ENCODE results near the gene STK11.

The STK11 gene

GRCh38 chr19:1216756-1217155, 11.2 kb downstream of the STK11 start:
- DNase-seq = no peak
- Histone ChIP-seq H3K27ac (peak overlapping the region; percentile 91 to 94), H3K4me1 (peaks cover 9 to 89% (median 79%) of the 10 kb centered on the region in 4 donors), H3K4me3 (no peak overlapping the region), H3K36me3 (peaks cover 7 to 21% (median 20%) of the 10 kb centered on the region in 3 donors), H3K27me3 (no peaks in the 10 kb centered on the region), H3K9me3 (no peaks in the 10 kb centered on the region)
- TF ChIP-seq CTCF (IDR thresholded peaks at IDR 0.05) = no peak
- intact Hi-C loops (cut with DNase I; ENCODE audit: low total_unique reads) = no loop called here

GRCh38 chr19:1217366-1217765, 11.8 kb downstream of the STK11 start:
- intact Hi-C loops (cut with DNase I; ENCODE audit: low total_unique reads) = no loop called here
- H3K4me3 ChIP-seq = no peak overlapping the region
- no peak for DNase-seq
- H3K4me1 ChIP-seq = peaks cover 9 to 93% (median 79%) of the 10 kb centered on the region in 4 donors
- H3K36me3 ChIP-seq = peaks cover 12 to 27% (median 20%) of the 10 kb centered on the region in 3 donors
- no peak for TF ChIP-seq CTCF (IDR thresholded peaks at IDR 0.05)
- H3K27ac ChIP-seq = peak overlapping the region; percentile 91 to 94
- no peaks in the 10 kb centered on the region for H3K27me3 ChIP-seq
- no peaks in the 10 kb centered on the region for H3K9me3 ChIP-seq

DNA sequence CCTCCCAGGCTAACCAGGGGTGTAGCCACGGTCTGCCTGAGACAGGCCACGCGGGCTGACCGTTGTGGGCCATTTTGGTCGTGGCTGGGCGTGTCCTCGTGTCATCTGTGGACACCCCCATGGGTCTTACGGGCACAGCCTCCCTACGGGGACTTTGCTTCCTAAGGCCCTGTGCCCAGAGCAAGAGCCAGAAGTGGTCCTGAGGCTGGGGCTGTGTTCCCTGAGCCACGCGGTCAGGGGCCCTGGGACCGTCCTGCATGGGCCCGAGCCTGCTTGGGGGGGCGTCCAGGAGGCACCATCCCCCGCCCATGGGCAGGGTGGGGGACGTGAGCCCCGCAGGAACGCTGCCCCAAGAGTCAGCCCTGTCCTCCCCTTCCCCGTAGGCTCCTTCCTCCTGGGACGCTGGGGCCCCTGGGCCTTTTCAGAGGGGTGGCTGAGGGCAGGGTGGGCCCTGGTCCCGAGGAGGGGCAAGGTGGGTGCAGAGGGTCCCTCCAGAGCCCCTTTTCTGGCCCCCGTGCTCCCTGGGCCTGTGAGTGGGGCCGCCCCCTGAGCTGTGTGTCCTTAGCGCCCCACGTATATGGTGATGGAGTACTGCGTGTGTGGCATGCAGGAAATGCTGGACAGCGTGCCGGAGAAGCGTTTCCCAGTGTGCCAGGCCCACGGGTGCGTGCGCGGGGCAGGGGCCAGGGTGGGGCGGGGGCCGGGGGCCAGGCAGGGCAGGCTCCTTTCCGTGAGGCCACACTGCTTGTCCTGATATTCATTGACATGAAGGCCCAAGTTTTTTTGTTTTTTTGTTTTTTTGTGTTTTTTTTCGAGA, 13.4 kb downstream of the STK11 start:
- H3K4me3 ChIP-seq = no peak overlapping the region
- peaks cover 9 to 89% (median 74%) of the 10 kb centered on the region in 4 donors for H3K4me1 ChIP-seq
- H3K36me3 ChIP-seq = peaks cover 28 to 43% (median 36%) of the 10 kb centered on the region in 3 donors
- no peaks in the 10 kb centered on the region for H3K27me3 ChIP-seq
- peak overlapping the region; percentile 91 to 94 for H3K27ac ChIP-seq
- intact Hi-C loops (cut with DNase I; ENCODE audit: low total_unique reads) = no loop called here
- no peaks in the 10 kb centered on the region for H3K9me3 ChIP-seq
- no peak for DNase-seq
- no peak for TF ChIP-seq CTCF (IDR thresholded peaks at IDR 0.05)

DNA sequence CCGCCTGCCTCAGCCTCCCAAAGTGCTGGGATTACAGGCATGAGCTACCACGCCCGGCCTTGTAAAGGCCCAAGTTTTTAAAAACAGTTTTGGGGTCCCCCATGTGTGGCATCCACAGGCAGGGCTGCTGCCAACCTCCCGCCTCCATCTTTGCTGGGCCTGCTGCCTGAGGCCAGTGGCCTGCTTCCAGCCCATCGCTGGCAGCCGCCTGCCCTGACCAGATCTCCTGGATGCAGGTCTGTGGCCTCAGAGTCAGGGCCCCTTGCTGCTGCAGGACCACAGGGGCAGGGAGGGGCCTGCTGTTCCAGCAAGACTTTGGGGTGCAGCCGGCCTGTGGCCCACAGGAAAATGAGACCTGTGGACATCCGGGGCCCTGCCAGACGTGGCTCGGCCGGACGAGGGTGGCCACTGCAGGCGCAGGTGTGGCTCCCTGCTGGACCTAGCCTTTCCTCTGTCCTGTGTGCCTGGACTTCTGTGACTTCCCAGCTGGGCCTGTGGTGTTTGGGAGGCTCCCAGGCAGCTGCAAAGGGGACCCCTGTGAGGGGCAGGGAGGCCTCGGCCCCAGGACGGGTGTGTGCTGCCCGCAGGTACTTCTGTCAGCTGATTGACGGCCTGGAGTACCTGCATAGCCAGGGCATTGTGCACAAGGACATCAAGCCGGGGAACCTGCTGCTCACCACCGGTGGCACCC, 14.4 kb downstream of the STK11 start:
- H3K27ac ChIP-seq = peak overlapping the region in 1 of 2 donors; percentile 94
- H3K27me3 ChIP-seq = no peaks in the 10 kb centered on the region
- TF ChIP-seq CTCF (IDR thresholded peaks at IDR 0.05) = no peak
- no peak overlapping the region for H3K4me3 ChIP-seq
- no peaks in the 10 kb centered on the region for H3K9me3 ChIP-seq
- no peak for DNase-seq
- intact Hi-C loops (cut with DNase I; ENCODE audit: low total_unique reads) = no loop called here
- peaks cover 9 to 79% (median 65%) of the 10 kb centered on the region in 4 donors for H3K4me1 ChIP-seq
- peaks cover 28 to 53% (median 46%) of the 10 kb centered on the region in 3 donors for H3K36me3 ChIP-seq

GRCh38 chr19:1220477-1220930, 14.9 kb downstream of the STK11 start:
- H3K27ac ChIP-seq = peak overlapping the region; percentile 21 to 94
- H3K36me3 ChIP-seq = peaks cover 28 to 58% (median 49%) of the 10 kb centered on the region in 3 donors
- no peak for TF ChIP-seq CTCF (IDR thresholded peaks at IDR 0.05)
- no peaks in the 10 kb centered on the region for H3K27me3 ChIP-seq
- no peak overlapping the region for H3K4me3 ChIP-seq
- H3K4me1 ChIP-seq = peaks cover 7 to 73% (median 59%) of the 10 kb centered on the region in 4 donors
- no peak for DNase-seq
- intact Hi-C loops (cut with DNase I; ENCODE audit: low total_unique reads) = no loop called here
- H3K9me3 ChIP-seq = no peaks in the 10 kb centered on the region
